Measurements from ENCODE around the gene COPS7A.

Gene COPS7A

DNA sequence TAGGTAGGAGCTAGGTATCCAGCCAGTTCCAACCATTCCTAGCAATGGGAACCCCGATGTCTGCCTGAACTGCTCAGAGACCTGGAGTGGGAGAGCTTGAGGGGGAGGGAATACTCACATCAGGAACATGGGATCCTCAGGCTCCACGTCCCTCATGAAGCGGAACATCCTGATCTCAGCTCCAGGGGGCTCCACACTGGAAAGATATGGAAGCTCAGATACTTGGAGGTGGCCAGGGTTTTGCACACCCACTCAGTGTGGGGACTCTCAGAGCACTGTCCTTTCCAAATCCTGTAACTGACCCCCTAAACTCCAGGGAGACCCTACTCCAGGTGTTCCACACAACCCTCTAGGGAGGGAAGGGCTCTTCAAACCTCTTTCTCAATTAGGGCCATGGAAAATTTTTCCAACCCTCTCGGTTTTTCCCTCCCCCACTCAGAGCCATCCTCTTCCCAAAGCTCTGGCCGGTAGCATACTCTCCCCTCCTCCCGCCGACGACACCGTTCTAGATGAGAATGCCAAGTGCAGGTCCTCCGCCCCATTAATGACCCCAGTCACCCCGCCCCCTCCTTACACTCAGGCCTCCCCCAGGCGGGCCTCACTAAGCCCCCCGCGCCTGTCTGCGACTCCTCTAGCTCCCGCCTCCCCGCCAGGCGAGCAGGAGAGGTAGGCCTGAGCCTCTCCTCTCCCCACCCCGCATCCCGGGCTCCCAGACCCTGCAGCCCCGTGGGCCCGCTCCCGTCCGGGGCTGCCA is 28.5 kb downstream of the COPS7A start:
- DNase-seq, result peak; percentile 46

DNA sequence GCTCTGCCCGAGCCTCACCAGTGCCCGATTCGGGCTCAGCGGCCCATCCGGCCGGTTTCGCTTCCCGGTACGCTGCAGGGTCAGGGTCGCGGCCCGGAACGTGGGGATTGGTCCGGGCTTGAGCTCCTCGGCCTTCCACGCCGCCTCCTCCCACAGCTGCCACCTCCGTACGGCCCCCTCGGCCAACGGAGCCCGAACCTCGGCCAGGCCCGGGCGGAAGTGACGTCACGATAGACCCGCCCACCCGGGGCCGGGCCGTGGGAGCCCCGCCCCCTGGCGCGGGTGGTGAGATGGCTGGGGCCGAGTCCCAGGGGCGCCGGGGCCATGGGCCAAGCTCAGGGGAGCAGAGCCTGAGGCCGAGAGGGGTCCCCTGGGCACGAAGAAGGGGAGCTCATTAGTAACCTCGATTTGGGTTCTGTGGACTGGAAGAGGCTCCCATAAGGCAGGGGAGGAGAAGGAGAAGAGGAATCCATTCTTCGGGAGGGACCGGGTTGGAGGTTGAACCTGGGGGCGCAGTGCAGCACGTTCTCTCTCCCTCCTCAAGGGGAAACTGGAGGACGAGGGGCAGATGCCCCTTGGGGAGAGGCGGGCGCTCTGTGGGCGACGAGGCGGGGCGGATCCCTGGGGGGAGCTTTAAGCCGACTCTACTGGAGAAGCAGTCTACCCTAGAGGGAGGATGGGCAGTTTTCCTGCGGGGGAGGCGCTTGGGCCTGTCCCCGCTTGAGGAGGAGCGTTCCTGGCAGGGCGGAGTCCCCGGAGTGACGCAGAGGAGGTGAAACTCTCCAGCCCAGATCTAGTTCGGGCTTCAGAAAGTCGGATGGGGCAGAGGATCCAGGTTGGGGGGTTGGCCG is 29.3 kb downstream of the COPS7A start, which contains the start of gene MLF2:
Gene MLF2 (minus strand): TSS at position 221 of the 851 bp plus-strand sequence. CDS start 807 bp downstream, outside the sequence.
- peak; percentile 96 for DNase-seq

DNA sequence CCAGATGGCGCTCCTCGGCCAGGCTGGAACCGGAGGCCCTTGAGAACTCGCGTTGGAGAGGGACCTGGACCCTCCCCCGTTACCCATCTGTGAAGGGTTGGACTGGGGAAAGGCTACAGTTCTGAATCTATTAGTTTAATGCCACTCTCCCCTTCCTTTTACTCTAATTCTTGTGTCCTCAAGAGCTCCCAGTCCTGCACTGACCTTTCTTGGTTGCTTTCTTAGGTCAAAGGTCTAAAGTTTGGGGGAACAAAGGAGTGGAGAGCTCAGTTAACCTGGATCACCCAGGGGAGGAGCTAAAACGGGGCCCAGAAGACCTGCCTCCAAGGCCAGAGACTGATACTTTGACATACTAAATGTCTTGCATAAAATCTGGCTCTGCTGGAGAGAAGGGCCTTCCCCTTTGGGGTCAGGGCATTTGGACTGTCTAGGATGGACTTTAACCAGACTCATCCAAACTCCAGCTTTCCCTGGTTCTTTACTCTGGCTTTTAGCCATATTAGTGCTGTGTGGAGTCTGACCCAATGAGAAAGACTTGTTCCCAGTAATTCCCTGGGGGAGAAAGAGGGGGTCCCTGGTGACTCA is 30.0 kb downstream of the COPS7A start:
- DNase-seq, result no peak

DNA sequence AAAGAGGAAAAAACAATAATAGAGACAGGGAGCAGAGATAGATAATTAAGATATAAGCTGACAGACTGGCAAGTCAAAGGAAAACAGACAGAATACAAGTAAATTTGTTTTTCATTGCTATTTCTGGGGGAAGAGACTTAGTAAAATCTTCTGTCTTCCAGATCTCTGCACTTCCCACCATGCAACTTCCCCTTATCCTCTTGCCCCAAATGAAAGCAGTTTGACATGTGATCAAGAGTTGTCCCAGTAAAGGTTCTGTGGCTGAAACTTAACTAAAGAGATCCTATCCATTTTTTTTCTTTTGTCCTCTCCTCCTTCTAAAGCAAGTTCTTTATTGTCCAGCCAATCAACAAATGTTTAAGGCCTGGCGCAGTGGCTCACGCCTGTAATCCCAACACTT is 30.6 kb downstream of the COPS7A start:
- DNase-seq, result no peak

DNA sequence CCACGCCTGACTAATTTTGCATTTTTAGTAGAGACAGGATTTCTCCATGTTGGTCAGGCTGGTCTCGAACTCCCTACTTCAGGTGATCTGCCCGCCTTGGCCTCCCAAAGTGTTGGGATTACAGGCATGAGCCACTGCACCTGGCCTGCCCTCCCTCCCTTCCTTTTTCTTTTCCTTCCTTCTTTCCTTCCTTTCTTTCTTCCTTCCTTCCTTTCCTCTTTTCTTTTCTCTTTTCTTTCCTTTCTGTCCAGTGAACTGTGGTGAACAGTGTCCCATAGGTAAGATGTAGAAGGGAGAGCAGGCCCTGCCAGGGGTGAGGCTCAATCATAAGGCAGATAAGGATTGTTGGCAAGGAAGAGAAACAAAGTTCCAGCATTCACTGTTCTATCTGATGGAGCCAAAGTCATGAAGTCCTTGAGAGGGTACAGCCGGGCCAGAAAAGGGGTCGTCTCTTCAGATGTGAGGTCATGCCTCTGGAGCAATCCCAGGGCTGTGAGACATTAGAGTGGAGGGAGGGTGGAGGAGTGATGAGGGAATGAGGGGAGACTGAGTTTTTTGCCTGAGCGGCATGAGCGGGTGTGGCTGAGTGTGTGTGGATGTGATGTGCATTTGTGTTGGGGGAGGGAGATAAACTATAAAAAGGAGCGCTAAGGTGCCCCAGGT is 33.3 kb downstream of the COPS7A start:
- DNase-seq, result no peak

DNA sequence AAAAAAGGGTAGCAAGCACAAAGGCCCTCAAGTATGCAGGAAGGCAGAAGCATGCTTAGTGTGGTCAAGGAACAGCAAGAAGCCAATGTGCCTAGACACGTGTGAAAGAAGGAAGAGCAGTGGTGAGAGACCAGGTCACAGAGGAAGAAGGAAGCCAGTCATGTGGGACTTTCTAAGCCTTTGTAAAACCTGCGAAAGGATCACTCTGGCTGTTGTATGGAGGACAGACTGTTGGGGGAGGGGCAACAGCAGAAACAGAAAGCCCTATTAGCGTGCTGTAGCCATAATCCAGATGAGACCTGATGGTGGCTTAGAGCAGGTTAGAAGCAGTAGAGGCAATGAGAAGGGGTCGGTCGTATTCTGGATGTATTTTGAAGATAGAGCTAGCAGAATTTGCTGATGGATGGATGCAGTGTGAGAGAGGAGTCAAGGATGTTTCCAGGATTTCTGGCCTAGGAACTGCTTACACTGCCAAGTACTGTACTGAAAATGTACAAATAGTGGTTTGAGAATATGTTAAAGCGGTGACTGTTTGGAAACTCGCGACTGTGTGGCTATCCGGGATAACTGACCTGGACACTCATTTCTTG is 34.8 kb downstream of the COPS7A start:
- no peak for DNase-seq

DNA sequence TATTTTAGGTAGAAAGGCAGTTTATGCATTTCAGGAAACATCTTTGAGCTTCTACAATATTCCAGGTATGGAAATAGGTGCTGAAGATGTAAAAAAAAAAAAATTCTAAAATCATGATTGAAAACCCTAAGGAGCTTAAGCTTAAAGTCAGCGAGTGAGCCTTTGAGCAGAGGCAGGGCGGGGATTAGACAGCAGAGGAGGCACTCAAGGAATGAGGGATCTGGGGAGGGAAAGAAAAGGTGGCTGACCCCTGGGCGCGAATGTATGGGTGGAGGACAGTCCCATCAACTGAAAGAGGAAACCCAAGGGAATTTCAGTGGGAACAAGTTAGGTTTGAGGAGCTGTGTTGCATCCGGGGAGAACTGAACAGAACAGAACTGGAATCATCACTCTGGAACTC is 35.9 kb downstream of the COPS7A start:
- DNase-seq, result no peak

DNA sequence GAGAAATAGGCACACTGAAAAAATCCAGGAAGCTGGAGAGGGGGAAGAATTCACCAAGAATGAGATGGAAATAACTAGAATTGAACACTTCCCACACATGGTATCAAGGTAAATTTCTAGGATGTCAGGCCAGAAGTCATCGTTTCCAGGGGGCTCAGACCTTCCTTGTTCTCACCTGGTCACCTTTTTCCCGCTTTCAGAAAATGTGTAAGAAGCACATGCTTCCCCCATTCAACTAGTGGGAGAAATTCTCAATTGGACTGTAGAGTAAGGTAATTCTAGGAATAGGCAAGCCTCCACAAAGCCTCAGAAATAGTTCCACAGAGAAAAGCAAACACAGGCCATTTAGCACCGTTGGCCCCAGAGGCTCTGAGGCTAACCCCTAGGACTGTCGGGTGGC is 39.5 kb downstream of the COPS7A start:
- no peak for DNase-seq

- peak; percentile 95 for DNase-seq
These were observed 40.4 kb downstream of the COPS7A start for GRCh38 chr12:6764011-6764828.

DNA sequence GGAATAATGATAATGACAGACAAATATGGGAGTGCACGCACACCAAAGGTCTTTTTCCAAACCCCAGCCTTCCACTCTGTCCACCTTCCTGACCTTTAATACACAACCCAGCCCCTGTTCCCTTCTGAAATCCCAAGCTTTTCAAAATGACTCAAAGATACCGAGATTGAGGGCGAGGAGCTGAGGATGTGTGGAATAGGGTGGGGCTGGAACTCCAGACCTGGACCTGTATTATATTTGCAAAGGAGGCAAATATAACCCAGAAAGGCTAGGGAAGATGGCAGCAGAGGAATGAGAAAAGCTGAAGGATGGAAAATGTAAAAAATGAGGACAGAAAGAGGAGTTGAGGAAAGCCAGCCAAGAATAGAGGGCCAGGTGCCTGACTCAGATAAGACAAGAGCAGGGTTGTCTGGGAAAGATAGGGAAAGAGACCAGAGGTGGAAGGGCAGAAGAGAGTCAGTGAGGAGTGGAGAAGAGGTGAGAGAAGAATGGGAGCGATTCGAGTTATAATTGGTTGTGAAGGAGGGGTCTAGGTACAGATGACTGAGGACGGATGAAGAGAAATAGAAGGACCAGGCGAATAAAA is 41.3 kb downstream of the COPS7A start:
- no peak for DNase-seq

- DNase-seq, result peak; percentile 75
These were observed 42.1 kb downstream of the COPS7A start, which contains the start of gene PTMS for GRCh38 chr12:6765634-6766581. Gene PTMS (plus strand): TSS chr12:6766363. CDS start chr12:6766706, 343 bp downstream.

- DNase-seq, result peak; percentile 26
These were observed 43.0 kb downstream of the COPS7A start for GRCh38 chr12:6766651-6767349.

- DNase-seq, result no peak
These were observed 43.8 kb downstream of the COPS7A start for GRCh38 chr12:6767353-6768319.

DNA sequence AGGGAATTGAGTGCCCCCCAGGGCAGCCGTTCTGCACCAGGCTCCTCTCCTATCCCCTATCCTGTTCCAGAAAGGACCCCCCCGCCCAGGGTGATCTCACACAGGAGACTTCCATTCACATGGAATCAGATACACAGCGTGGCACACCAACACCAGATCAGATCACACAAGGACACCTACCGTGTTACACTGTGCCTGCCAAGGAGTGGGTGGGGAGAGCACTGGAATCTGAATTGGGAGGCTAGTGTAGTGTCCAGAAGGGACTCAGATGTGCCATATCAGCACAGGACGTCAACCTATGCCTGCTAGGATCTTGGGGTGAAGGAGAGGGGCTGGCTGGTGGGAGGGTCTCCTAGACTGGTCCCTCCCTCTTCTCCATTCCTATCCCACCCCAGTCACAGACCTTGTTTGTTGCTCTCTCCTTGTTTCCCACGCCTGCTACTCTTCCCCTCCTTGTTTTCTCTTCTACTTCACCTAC is 44.6 kb downstream of the COPS7A start:
- no peak for DNase-seq

- peak; percentile 16 for DNase-seq
These were observed 45.1 kb downstream of the COPS7A start for GRCh38 chr12:6768990-6769389.

GRCh38 chr12:6769666-6770065 is 45.8 kb downstream of the COPS7A start:
- no peak for DNase-seq

GRCh38 chr12:6770094-6770493 is 46.2 kb downstream of the COPS7A start:
- DNase-seq, result no peak

DNA sequence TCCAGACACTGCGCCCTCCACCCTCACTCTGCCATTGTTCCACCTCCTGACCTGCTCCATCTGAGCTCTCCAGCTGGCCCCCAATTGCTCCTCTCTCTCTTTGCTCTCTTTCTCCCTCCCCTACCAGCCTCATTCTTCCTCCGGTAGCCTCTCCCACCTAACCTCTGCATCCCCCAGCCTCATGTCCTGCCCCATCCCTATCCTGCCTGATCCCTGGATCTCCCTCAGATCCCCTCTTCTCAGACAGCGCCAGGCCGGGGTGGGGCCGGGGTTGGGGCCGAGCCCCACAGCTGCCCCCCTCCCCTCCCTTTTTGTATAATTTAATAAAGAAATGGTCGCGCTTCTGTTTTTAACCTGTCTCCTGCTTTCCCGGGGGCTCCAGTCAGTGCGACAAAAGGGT is 46.8 kb downstream of the COPS7A start:
- DNase-seq, result no peak
